MCF 10A (cell line): Measurements from ENCODE around the gene C2orf81. TPM values are rescaled to one million over a fixed set of nuclear protein-coding genes. Genes with fewer than 3 reads are reported as not detected.

ENCODE experiments used
- BruUV-seq: library from RNA; stranded (reverse); fragments of 400-500 nt; replicated peaks from 2 replicates; lab custom pipeline; 2021; lab: Mats Ljungman, UMichigan
- CTCF ChIA-PET: fragments of 300-600 bp; sonication (Branson Sonifier 250); formaldehyde crosslinking; extraction: SDS; loops from one replicate; lab custom pipeline; 2021; ENCODE audit warnings: antibody characterized with exemption, inconsistent platforms; lab: Yijun Ruan, JAX
- POLR2A ChIA-PET: fragments of 300-600, 350-650 bp; sonication (Branson Sonifier 250); formaldehyde crosslinking; extraction: SDS; loops from one replicate; lab custom pipeline; 2020; ENCODE audit warnings: antibody characterized with exemption, inconsistent platforms; lab: Yijun Ruan, JAX
- DNase-seq: peaks from one replicate; pipeline ENCODE4 v3.0.0-alpha.2; 2018; ENCODE audit not compliant: unreplicated experiment
- H3K27ac Mint-ChIP-seq: one replicate; pipeline ENCODE4 v1.8.0; 2022; ENCODE audit warnings: mild to moderate bottlenecking, low read depth, mixed read lengths; ENCODE audit not compliant: unreplicated experiment
- H3K27me3 Mint-ChIP-seq: one replicate; pipeline ENCODE4 v1.8.0; 2022; ENCODE audit warnings: mixed read lengths; ENCODE audit not compliant: insufficient read depth, unreplicated experiment
- H3K36me3 Mint-ChIP-seq: one replicate; pipeline ENCODE4 v1.8.0; 2022; ENCODE audit warnings: mild to moderate bottlenecking, moderate library complexity, mixed read lengths; ENCODE audit not compliant: insufficient read depth, unreplicated experiment
- H3K4me1 Mint-ChIP-seq: one replicate; pipeline ENCODE4 v1.8.0; 2022; ENCODE audit warnings: mixed read lengths; ENCODE audit not compliant: insufficient read depth, unreplicated experiment
- H3K4me3 Mint-ChIP-seq: one replicate; pipeline ENCODE4 v1.8.0; 2022; ENCODE audit warnings: mild to moderate bottlenecking, moderate library complexity, mixed read lengths; ENCODE audit not compliant: unreplicated experiment
- H3K9me3 Mint-ChIP-seq: one replicate; pipeline ENCODE4 v1.8.0; 2022; ENCODE audit warnings: mixed read lengths; ENCODE audit not compliant: unreplicated experiment
- CTCF ChIP-seq: fragments of 200-600 bp; IDR thresholded peaks from one replicate; pipeline ENCODE4 v1.8.0; 2022; ENCODE audit warnings: antibody characterized with exemption, mild to moderate bottlenecking; ENCODE audit not compliant: unreplicated experiment
- intact Hi-C: fragments of 100-400 bp; cut with micrococcal nuclease; formaldehyde crosslinking; loops from 2 replicates; pipeline ENCODE4 v1.14.1; 2022
- total RNA-seq: library from RNA; stranded (reverse); gene quantifications from 2 replicates; pipeline ENCODE4 v1.2.3, GENCODE V29; 2022

The C2orf81 gene
- total RNA-seq, 1 experiment from 2014 or later = 5.6 TPM

- TF ChIP-seq CTCF = no peak
- Mint-ChIP-seq H3K27ac (no peak overlapping the region), H3K27me3 (no peaks in the 10 kb centered on the region), H3K4me1 (peaks cover 7% of the 10 kb centered on the region), H3K4me3 (no peak overlapping the region), H3K36me3 (no peaks in the 10 kb centered on the region), H3K9me3 (no peaks in the 10 kb centered on the region)
- intact Hi-C loops = no loop called here
- DNase-seq = no peak
- ChIA-PET CTCF (no interaction called here), POLR2A (no interaction called here)
- BruUV-seq = no TSS peak
Measured at GRCh38 chr2:74415762-74416395, 5.5 kb downstream of the C2orf81 start.

- H3K27ac Mint-ChIP-seq = no peak overlapping the region
- no peaks in the 10 kb centered on the region for H3K9me3 Mint-ChIP-seq
Measured at GRCh38 chr2:74414881-74415761, 6.3 kb downstream of the C2orf81 start.

GRCh38 chr2:74414441-74414840 lies 7.0 kb downstream of the C2orf81 start:
- H3K27ac Mint-ChIP-seq = no peak overlapping the region
- H3K4me1 Mint-ChIP-seq = no peaks in the 10 kb centered on the region
- no peaks in the 10 kb centered on the region for H3K27me3 Mint-ChIP-seq
- TF ChIP-seq CTCF = no peak
- no TSS peak for BruUV-seq
- POLR2A ChIA-PET = interaction anchor here (0.7 kb wide), 1 partner anchor 12 kb away, joined by 3 read pairs; no protein-coding TSS in a partner anchor
- DNase-seq = no peak
- intact Hi-C loops = no loop called here
- H3K4me3 Mint-ChIP-seq = no peak overlapping the region
- no peaks in the 10 kb centered on the region for H3K9me3 Mint-ChIP-seq
- no peaks in the 10 kb centered on the region for H3K36me3 Mint-ChIP-seq
- CTCF ChIA-PET = interaction anchor here (0.7 to 0.9 kb wide), 2 partner anchors 22 to 29 kb away, joined by 3 to 4 read pairs; no protein-coding TSS in a partner anchor

More at GRCh38 chr2:74414881-74415761, 6.3 kb downstream of the C2orf81 start:
- Mint-ChIP-seq H3K36me3 (no peaks in the 10 kb centered on the region), H3K27me3 (no peaks in the 10 kb centered on the region), H3K4me1 (peaks cover under 1% of the 10 kb centered on the region), H3K4me3 (no peak overlapping the region)
- TF ChIP-seq CTCF = no peak
- BruUV-seq = no TSS peak
- POLR2A ChIA-PET = no interaction called here
- DNase-seq = no peak
- intact Hi-C loops = no loop called here
- CTCF ChIA-PET = interaction anchor here (0.7 kb wide), 1 partner anchor 23 kb away, joined by 3 read pairs; no protein-coding TSS in a partner anchor

GRCh38 chr2:74413001-74413698 lies 8.3 kb downstream of the C2orf81 start:
- Mint-ChIP-seq H3K9me3 (peaks cover 3% of the 10 kb centered on the region), H3K27me3 (no peaks in the 10 kb centered on the region), H3K4me1 (no peaks in the 10 kb centered on the region), H3K27ac (no peak overlapping the region), H3K36me3 (no peaks in the 10 kb centered on the region), H3K4me3 (no peak overlapping the region)
- POLR2A ChIA-PET = no interaction called here
- DNase-seq = no peak
- TF ChIP-seq CTCF = no peak
- intact Hi-C loops = no loop called here
- CTCF ChIA-PET = interaction anchor here (1.1 kb wide), 1 partner anchor 21 kb away, joined by 3 read pairs; no protein-coding TSS in a partner anchor
- no TSS peak for BruUV-seq
